Thymus (tissue), 11 donors: ENCODE results near the gene EXOC4. TPM values are rescaled to one million over a fixed set of nuclear protein-coding genes. Genes with fewer than 3 reads are reported as not detected.
A peak's percentile ranks its signal among the peaks of the same experiment; 100 is the strongest.

Experiments used
- DNase-seq, 9 donors: peaks; one replicate each; pipeline ENCODE4 v3.0.0-alpha.2; 2013; ENCODE audit warnings: low spot score in 9 of 9, low read depth in 6 of 9, missing footprints in 1 of 9
- H3K27ac ChIP-seq, 2 donors: one replicate each; pipeline ENCODE4 v1.5.1; 2013; ENCODE audit warnings: control low read depth in 1 of 2, low read depth in 1 of 2, low read length in 1 of 2, mild to moderate bottlenecking in 1 of 2, moderate library complexity in 1 of 2
- H3K27me3 ChIP-seq, 2 donors: one replicate each; pipeline ENCODE4 v1.5.1; 2013; ENCODE audit warnings: low read length in 1 of 2; ENCODE audit not compliant: control insufficient read depth in 2 of 2, insufficient read depth in 1 of 2
- H3K36me3 ChIP-seq, 2 donors: one replicate each; pipeline ENCODE4 v1.5.1; 2013; ENCODE audit warnings: low read length in 1 of 2, mild to moderate bottlenecking in 1 of 2, moderate library complexity in 1 of 2; ENCODE audit not compliant: control insufficient read depth in 2 of 2, insufficient read depth in 2 of 2
- H3K4me1 ChIP-seq, 2 donors: one replicate each; pipeline ENCODE4 v1.5.1; 2013; ENCODE audit warnings: low read length in 2 of 2; ENCODE audit not compliant: control insufficient read depth in 2 of 2, insufficient read depth in 2 of 2
- H3K4me3 ChIP-seq, 2 donors: one replicate each; pipeline ENCODE4 v1.5.1; 2013; ENCODE audit warnings: low read length in 2 of 2, control low read depth in 1 of 2, mild to moderate bottlenecking in 1 of 2
- H3K9me3 ChIP-seq, 2 donors: one replicate each; pipeline ENCODE4 v1.5.1; 2013; ENCODE audit warnings: low read length in 1 of 2, mild to moderate bottlenecking in 1 of 2; ENCODE audit not compliant: control insufficient read depth in 2 of 2, insufficient read depth in 1 of 2
- WGBS: extraction: QIAGEN DNeasy Blood & Tissue Kit; methylation state at CpG from one replicate; pipeline ENCODE4 v1.1.7; 2013; 5-methylcytosine and 5-hydroxymethylcytosine counted together
- polyA plus RNA-seq: library from polyadenylated mRNA; stranded (reverse); fragments of 200-250 nt; gene quantifications from one replicate; pipeline ENCODE4 v1.2.3, GENCODE V29; 2013
- total RNA-seq: library from RNA; stranded (reverse); fragments of 120-200 nt; gene quantifications from one replicate; pipeline ENCODE4 v1.2.4, GENCODE V29; 2013
- donor health status: healthy.

Gene EXOC4
- total and polyA plus RNA-seq, 2 donors, result 25.5 to 51.2 TPM

DNA sequence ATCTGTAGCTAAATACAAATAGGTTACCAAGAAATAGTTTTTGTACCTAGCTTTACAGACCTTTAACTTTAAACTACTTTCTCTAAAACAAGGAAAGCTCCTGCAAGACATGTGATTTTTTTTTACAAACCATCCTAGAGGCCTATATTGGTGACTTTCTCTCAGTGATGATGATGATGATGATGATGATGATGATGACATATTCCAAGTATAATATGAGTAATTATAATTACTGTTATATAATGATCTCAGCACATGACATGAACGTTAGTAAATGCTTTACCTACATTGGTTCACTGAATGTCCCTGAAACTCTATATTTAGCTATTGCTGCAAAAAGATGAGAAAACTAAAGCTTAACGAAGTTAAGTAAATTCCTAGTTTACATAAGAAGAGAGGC is 766.4 kb downstream of the EXOC4 start:
- H3K4me3 ChIP-seq, result no peak overlapping the region
- H3K27ac ChIP-seq, result no peak overlapping the region
- no peaks in the 10 kb centered on the region for H3K4me1 ChIP-seq
- no peaks in the 10 kb centered on the region for H3K36me3 ChIP-seq
- no peaks in the 10 kb centered on the region for H3K27me3 ChIP-seq
- no peaks in the 10 kb centered on the region for H3K9me3 ChIP-seq
- DNase-seq, result no peak
- WGBS, result 87% methylated on average over 2 of the region's 2 CpGs

DNA sequence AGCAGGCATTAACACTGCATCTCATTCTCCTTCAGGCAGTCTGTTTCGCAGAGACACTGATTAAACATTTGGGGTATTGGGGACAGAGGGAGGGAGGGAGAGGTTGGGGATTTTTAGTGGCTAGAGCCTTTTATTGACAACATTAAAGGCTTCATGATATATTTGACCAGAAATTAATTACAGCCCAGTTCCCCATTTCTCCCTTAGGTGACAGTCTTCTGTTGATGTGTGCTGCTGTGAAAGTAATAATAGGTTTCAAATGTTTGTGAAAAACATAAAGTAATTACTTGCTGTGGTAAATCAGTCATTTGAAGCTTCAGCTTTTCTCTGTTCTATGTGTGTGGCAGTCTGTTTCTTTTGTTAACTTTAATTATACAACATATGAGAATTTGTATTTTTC is 769.0 kb downstream of the EXOC4 start:
- 97% methylated on average over 1 of the region's 1 CpG for WGBS
- no peak overlapping the region for H3K27ac ChIP-seq
- DNase-seq, result no peak
- no peaks in the 10 kb centered on the region for H3K9me3 ChIP-seq
- no peaks in the 10 kb centered on the region for H3K36me3 ChIP-seq
- H3K4me3 ChIP-seq, result no peak overlapping the region
- no peaks in the 10 kb centered on the region for H3K27me3 ChIP-seq
- no peaks in the 10 kb centered on the region for H3K4me1 ChIP-seq

DNA sequence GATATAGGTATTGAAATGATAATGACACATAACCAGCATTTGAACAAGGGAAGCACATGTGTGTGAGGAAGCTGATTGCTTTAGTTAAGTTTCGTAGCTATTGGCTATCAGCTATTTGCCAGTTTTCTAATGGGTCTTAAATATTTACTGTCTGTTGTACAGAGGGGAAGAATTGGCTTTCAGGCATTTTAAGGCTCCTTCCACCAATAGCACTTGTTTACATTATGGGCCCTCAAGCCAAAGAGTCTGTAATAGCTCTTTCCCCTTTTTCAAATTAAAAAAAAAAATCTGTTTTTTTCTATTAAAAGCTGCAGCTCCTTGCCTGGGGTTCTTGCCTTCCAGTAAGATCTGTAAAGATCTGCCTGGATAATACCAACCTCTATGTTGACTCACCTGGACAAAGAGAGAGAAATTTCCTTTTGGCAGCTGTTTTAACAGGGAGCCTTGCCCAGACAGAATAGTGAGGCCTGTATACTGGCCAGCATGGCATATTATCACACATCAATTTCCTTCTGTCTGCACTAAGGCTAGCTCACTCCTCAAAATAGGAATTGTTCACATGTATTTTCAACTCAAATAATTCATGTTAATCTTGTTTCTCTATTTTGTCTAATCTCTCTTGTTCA is 769.5 kb downstream of the EXOC4 start:
- H3K36me3 ChIP-seq, result no peaks in the 10 kb centered on the region
- 96% methylated on average over 1 of the region's 1 CpG for WGBS
- H3K27ac ChIP-seq, result no peak overlapping the region
- H3K4me3 ChIP-seq, result no peak overlapping the region
- H3K27me3 ChIP-seq, result no peaks in the 10 kb centered on the region
- no peaks in the 10 kb centered on the region for H3K9me3 ChIP-seq
- no peaks in the 10 kb centered on the region for H3K4me1 ChIP-seq
- no peak for DNase-seq

DNA sequence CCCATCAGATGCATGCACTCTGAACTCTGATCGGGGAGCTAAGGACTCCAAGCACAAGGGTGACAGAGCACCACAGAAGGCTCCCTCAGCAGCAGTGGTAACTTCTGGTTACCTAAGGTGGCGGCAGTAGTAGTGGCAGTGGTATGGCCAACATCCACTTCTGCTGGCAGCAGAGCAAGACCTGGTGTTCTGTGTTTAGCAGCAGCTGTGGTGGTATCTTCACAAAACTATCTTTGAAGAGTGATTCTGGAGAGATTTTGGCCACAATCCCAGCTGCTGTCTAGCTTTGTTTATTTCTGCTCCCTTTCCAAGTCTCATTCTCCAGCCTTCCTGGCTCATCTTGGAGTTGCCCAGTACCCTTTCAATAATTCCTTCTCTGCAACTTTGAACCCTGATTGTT is 771.9 kb downstream of the EXOC4 start:
- H3K36me3 ChIP-seq, result no peaks in the 10 kb centered on the region
- WGBS, result 97% methylated on average over 2 of the region's 2 CpGs
- no peak overlapping the region for H3K4me3 ChIP-seq
- peaks cover 0 to 4% of the 10 kb centered on the region in 2 donors for H3K9me3 ChIP-seq
- H3K4me1 ChIP-seq, result no peaks in the 10 kb centered on the region
- no peak for DNase-seq
- H3K27me3 ChIP-seq, result no peaks in the 10 kb centered on the region
- H3K27ac ChIP-seq, result no peak overlapping the region

DNA sequence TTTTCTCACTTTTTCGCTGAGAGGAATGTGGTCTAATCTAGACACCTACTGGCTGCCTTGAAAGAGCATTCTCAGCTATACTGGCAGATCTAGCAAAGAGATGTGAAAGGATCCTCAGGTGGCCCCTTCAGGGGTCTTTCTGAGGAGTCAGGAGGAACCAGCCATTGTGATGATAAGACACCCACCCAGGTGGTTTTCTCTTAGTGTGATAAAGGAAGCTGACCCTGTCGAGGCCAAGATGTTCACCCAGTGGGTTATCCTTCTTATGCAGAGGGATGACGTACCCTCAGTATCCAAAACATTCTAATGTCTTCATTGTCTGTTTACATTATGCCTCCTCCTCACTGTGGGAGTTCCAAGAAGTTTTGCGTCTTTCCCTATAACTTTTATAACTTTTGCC is 776.0 kb downstream of the EXOC4 start:
- WGBS, result 96% methylated on average over 4 of the region's 4 CpGs
- peaks cover 0 to 5% of the 10 kb centered on the region in 2 donors for H3K4me1 ChIP-seq
- no peaks in the 10 kb centered on the region for H3K27me3 ChIP-seq
- H3K27ac ChIP-seq, result no peak overlapping the region
- DNase-seq, result no peak
- no peak overlapping the region for H3K4me3 ChIP-seq
- peaks cover 0 to 4% of the 10 kb centered on the region in 2 donors for H3K9me3 ChIP-seq
- H3K36me3 ChIP-seq, result no peaks in the 10 kb centered on the region

DNA sequence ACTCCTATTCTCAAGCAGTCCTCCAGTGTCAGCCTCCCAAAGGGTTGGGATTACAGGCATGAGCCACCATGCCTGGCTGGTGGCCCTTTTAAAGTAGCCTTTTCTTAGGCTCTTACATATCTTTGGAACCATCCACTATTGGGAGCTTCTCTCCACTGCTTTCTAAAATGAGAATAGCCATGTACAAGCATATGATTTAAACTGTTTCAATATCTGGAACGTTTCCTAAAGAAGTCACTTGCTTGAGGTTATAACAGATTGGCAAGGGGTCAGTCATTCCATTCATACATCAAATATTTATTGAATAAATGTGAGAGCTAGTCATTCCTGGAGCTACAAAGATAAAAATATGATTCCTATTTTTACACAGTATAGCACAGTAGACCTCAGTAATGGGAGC is 776.9 kb downstream of the EXOC4 start:
- H3K36me3 ChIP-seq, result no peaks in the 10 kb centered on the region
- 97% methylated on average over 1 of the region's 1 CpG for WGBS
- DNase-seq, result no peak
- no peaks in the 10 kb centered on the region for H3K27me3 ChIP-seq
- peaks cover 0 to 5% of the 10 kb centered on the region in 2 donors for H3K4me1 ChIP-seq
- peaks cover 0 to 4% of the 10 kb centered on the region in 2 donors for H3K9me3 ChIP-seq
- H3K4me3 ChIP-seq, result no peak overlapping the region
- no peak overlapping the region for H3K27ac ChIP-seq

DNA sequence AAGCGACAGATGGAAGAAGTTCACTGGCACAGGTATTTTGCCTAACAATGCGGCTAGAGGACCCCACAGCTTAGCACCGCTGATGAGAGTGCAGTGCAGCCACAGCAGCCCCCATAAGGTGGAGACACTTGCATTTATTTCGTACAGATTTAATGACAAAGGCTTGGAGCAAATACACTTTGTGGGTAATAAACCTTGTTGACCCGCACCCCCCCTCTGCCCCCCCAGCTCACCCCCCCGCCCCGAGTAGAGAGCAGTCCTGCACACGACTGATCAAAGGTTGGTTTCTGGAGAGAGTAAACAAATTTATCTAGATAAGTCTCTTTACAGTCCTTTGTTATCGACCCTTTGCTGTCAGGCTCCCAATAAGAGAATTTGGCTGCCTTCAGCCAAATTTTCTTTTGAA is 777.6 kb downstream of the EXOC4 start:
- 96% methylated on average over 9 of the region's 9 CpGs for WGBS
- Histone ChIP-seq H3K4me1 (peaks cover 0 to 5% of the 10 kb centered on the region in 2 donors), H3K27me3 (no peaks in the 10 kb centered on the region), H3K9me3 (peaks cover 0 to 4% of the 10 kb centered on the region in 2 donors), H3K36me3 (no peaks in the 10 kb centered on the region), H3K27ac (no peak overlapping the region), H3K4me3 (no peak overlapping the region)
- DNase-seq, result no peak

DNA sequence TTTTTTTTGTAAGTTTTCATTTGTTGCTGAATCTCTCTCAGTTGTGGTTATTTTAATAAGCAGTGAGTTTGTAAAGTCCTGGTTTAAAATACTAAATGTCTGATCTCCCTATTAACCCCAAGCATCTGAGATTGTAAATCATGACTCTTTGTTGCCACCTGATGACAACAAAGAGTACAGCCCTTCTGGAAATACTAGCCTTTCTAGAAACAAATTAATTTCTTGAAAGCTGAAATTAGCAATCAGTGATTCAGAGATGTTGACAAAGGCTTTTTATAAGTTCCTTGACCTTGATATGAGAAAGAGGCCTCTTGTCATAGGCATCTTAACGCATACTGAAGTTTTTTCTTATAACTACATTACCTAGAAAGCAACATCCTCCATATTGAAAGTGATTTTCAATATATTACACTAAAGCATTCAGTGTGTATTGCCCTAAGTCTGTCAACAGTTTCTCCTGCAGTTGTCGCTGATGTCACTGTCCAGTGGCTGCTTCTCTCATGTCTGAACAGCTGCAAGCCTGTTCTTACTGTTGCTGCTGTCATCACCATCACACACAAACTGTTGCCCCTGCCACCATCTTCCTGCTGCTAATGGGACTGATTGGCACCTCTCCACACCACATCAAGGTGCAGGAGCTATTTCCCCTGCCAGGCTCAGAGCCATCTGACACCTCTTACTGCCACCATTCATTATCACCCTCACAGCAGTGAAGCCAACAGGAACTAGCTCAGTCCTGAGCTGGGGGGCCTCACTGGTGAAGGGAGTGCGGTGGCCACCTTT is 779.1 kb downstream of the EXOC4 start:
- H3K27me3 ChIP-seq, result no peaks in the 10 kb centered on the region
- no peak overlapping the region for H3K27ac ChIP-seq
- H3K4me3 ChIP-seq, result no peak overlapping the region
- H3K36me3 ChIP-seq, result no peaks in the 10 kb centered on the region
- peak in 2 of 9 donors; percentile 8 to 40 for DNase-seq
- H3K4me1 ChIP-seq, result peaks cover 0 to 5% of the 10 kb centered on the region in 2 donors
- 37% methylated on average over 3 of the region's 3 CpGs for WGBS
- H3K9me3 ChIP-seq, result peaks cover 0 to 4% of the 10 kb centered on the region in 2 donors

DNA sequence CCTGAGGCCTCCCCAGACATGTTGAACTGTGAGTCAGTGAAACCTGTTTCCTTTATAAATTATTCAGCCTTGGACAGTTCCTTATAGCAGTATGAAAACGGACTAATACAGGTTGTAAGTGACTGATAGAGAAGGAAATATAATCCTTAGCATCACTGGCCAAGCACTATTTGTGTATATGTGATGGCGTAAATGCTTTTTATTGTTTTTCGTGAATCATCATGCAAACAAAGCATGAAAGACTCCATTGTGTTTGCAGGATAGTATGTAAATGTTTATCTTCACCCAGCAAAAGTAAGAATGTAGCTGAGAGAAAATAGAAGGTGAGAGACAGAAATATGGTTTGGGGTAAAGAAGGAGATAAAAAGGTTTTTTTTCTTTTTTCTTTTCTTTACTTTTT is 781.8 kb downstream of the EXOC4 start:
- DNase-seq, result no peak
- WGBS, result 98% methylated on average over 3 of the region's 3 CpGs
- H3K27me3 ChIP-seq, result no peaks in the 10 kb centered on the region
- peaks cover 0 to 5% of the 10 kb centered on the region in 2 donors for H3K4me1 ChIP-seq
- no peak overlapping the region for H3K27ac ChIP-seq
- H3K36me3 ChIP-seq, result no peaks in the 10 kb centered on the region
- H3K9me3 ChIP-seq, result peaks cover 0 to under 1% of the 10 kb centered on the region in 2 donors
- H3K4me3 ChIP-seq, result no peak overlapping the region
